Chondrocyte (in vitro differentiated cells): Measurements from ENCODE around the gene MRGPRE. TPM values are rescaled to one million over a fixed set of nuclear protein-coding genes. Genes with fewer than 3 reads are reported as not detected.
A peak's percentile ranks its signal among the peaks of the same experiment; 100 is the strongest.

Experiments
- DNase-seq: peaks from one replicate; pipeline ENCODE4 v3.0.0; 2021; ENCODE audit warnings: mixed read lengths, low spot score
- H3K27ac Mint-ChIP-seq: one replicate; pipeline ENCODE4 v1.8.0; 2021; ENCODE audit warnings: mild to moderate bottlenecking, moderate library complexity, mixed read lengths; ENCODE audit not compliant: unreplicated experiment
- H3K27me3 Mint-ChIP-seq: 2 replicates; pipeline ENCODE4 v1.8.0; 2021; ENCODE audit warnings: low read depth, mixed read lengths
- H3K36me3 Mint-ChIP-seq: 2 replicates; pipeline ENCODE4 v1.8.0; 2021; ENCODE audit warnings: low read depth, mixed read lengths
- H3K4me1 Mint-ChIP-seq: 2 replicates; pipeline ENCODE4 v1.8.0; 2021; ENCODE audit warnings: low read depth, mild to moderate bottlenecking, mixed read lengths
- H3K4me3 Mint-ChIP-seq: one replicate; pipeline ENCODE4 v1.8.0; 2021; ENCODE audit warnings: mild to moderate bottlenecking, moderate library complexity, mixed read lengths; ENCODE audit not compliant: unreplicated experiment
- H3K9me3 Mint-ChIP-seq: 2 replicates; pipeline ENCODE4 v1.8.0; 2021; ENCODE audit warnings: low read depth, mixed read lengths
- total RNA-seq: library from RNA; stranded (reverse); gene quantifications from 3 replicates; pipeline ENCODE4 v1.2.1, GENCODE V29; 2021
- TF ChIP-seq, protein P1 (sequence below): fragments of 200-600 bp; sonication (generic); IDR thresholded peaks from 2 replicates; pipeline ENCODE4 v1.5.0; 2021; ENCODE audit warnings: antibody characterized with exemption, mild to moderate bottlenecking, moderate library complexity

The MRGPRE gene
- total RNA-seq, 1 donor from 2014 or later: not detected

DNA sequence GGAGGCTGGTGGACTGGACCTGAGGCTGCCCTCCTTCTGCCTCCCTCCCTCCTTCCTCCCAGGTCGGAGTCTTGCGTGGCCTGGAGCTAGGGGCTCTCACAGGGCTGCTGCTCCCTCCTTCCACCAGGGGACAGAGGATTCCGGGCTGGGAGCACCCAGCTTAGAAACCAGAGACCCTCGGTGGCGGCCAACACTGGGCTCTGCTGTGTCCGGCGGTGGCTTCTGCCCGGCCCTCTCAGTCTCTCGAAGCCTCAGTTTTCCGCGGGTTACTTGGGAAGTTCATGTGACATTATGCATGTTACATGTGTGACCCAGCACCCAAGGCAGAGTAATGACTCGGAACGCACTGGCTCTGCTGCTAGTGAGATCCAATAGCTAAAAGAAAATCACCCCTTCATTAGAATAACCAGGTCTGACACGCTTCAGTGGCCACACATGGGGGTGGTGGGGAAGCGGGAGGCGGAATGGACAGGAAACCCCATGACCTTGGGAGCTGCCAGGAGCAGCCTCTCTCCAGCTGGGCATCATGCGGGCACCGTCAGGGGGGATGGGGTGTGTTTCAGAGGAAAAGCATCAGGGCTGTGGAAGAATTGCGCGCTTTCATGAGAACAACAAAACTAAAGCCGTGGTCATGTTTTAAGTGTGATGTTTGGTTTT, 7.7 kb downstream of the MRGPRE start:
- Mint-ChIP-seq H3K9me3 (no peaks in the 10 kb centered on the region), H3K36me3 (no peaks in the 10 kb centered on the region), H3K4me1 (no peaks in the 10 kb centered on the region), H3K27me3 (peaks cover 23% of the 10 kb centered on the region), H3K4me3 (no peak overlapping the region), H3K27ac (peak overlapping the region; percentile 8)
- no peak for DNase-seq
- TF ChIP-seq, protein P1, sequence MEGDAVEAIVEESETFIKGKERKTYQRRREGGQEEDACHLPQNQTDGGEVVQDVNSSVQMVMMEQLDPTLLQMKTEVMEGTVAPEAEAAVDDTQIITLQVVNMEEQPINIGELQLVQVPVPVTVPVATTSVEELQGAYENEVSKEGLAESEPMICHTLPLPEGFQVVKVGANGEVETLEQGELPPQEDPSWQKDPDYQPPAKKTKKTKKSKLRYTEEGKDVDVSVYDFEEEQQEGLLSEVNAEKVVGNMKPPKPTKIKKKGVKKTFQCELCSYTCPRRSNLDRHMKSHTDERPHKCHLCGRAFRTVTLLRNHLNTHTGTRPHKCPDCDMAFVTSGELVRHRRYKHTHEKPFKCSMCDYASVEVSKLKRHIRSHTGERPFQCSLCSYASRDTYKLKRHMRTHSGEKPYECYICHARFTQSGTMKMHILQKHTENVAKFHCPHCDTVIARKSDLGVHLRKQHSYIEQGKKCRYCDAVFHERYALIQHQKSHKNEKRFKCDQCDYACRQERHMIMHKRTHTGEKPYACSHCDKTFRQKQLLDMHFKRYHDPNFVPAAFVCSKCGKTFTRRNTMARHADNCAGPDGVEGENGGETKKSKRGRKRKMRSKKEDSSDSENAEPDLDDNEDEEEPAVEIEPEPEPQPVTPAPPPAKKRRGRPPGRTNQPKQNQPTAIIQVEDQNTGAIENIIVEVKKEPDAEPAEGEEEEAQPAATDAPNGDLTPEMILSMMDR: no peak

DNA sequence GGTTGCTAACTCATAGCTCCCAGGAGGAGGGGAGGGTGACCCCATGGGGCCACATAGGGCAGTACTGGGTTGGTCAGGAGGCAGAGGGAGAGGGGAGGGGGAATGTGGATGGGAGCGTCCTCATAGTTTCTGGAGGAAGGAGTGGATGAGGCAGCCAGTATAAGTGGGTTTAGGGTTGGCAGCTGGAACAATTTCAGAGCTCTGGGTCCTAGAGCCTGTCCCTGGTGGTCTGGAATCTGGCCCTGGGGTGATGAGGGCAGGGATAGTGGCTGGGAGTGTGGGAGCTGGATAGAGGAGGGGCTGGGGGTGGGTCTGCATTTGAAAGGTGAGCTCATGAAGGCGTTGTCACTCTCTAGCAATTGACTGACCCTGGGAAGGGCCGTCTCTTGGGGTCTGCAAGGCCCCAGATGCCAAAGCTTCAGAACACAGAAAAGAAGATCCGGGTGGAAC, 8.3 kb downstream of the MRGPRE start:
- H3K4me1 Mint-ChIP-seq: no peaks in the 10 kb centered on the region
- TF ChIP-seq, protein P1: no peak
- H3K27ac Mint-ChIP-seq: no peak overlapping the region
- H3K27me3 Mint-ChIP-seq: peaks cover 26% of the 10 kb centered on the region
- DNase-seq: no peak
- H3K9me3 Mint-ChIP-seq: no peaks in the 10 kb centered on the region
- H3K36me3 Mint-ChIP-seq: no peaks in the 10 kb centered on the region
- no peak overlapping the region for H3K4me3 Mint-ChIP-seq

DNA sequence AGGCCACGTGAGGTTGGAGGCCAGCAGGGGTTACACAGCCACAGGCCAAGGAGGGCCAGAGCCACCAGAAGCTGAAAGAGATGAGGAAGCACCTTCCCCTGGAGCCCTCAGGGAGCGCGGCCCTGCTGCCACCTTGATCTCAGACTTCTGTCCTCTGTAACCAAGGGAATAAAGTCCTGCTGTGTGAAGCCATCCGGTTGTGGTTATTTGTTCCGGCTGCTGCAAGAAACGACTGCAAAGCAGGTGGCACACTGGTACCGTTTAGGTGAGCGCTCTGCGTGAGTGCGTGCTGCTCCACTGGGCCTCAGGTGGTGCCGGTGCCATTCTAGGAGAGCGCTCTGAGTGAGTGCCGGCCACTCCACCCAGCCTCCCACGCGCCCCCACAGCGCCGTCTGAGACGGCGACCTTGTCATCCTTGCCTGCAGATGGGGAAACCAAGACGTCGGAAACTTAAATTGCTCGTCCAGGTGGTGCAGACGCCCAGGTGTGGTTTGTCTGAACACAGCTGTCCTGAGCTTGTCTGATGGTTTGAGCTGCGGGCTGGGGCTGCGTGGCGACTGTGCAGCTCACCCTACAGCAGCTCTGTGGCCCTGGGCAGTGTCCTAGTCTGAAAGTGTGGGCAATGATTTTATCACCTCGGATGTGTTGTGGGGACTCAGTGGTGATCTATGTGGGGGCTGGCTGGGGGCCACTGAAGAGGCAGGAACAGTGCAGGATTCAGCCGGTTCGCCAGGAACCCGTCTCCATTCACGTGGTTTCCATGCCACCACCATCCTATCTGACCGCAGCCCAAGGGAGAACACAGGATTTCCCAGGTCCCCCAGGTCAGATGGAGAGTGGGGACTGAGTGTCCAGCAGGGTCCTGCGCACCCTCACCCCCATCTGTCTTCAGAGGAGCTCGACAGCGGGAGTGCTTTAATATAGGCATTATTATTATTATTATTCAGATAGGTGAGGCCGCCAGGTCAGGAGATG, 9.0 kb downstream of the MRGPRE start:
- H3K36me3 Mint-ChIP-seq: no peaks in the 10 kb centered on the region
- no peak overlapping the region for H3K4me3 Mint-ChIP-seq
- TF ChIP-seq, protein P1: no peak
- no peaks in the 10 kb centered on the region for H3K4me1 Mint-ChIP-seq
- no peak overlapping the region for H3K27ac Mint-ChIP-seq
- no peaks in the 10 kb centered on the region for H3K9me3 Mint-ChIP-seq
- DNase-seq: no peak
- H3K27me3 Mint-ChIP-seq: peaks cover 26% of the 10 kb centered on the region

DNA sequence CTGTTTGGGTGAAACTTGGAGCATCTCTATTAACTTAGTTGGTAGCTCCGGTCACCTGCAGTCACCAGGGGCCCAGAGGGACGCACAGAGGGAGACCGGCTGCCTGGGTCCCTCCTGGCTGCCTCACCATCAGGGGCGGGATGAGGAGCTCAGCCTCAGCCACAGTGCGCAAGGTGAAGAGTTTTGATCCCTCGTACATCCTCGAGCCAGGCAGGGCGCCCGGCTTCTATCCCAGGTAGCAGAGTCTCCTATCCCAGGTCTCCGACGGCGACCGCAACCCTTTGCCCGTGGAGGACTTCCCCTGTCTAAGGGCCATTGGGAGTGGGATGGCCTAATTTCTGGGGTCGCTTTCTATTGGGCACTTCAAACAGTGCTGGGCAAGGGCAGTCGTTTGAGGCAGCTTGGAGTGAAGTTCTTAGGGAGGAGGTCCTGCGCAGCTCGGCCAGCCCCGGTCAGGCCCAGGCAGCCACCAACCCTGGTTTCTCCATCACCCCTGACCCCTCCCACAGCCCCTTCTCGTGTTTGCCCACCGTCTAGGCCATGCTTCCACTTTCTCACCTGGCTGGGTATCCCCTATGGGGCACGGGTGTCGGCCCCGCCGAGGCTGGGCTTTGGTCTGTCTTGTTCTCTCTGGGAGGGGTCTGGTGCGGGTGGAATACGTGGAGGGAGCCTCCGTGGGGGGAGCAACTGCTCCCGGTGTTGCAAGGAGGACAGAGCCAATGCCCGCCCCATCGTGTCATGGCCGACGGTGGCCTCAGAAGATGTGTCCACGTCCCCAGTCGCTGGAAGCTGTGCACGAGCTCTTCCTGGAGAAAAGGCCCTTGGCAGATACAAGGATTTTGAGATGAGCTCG, 10.0 kb downstream of the MRGPRE start:
- no peak for DNase-seq
- no peak overlapping the region for H3K27ac Mint-ChIP-seq
- H3K36me3 Mint-ChIP-seq: no peaks in the 10 kb centered on the region
- H3K27me3 Mint-ChIP-seq: peaks cover 27% of the 10 kb centered on the region
- no peak overlapping the region for H3K4me3 Mint-ChIP-seq
- TF ChIP-seq, protein P1: no peak
- H3K4me1 Mint-ChIP-seq: peaks cover under 1% of the 10 kb centered on the region
- H3K9me3 Mint-ChIP-seq: no peaks in the 10 kb centered on the region
